Measurements from ENCODE around the gene CACTIN. TPM values are rescaled to one million over a fixed set of nuclear protein-coding genes. Genes with fewer than 3 reads are reported as not detected.

The CACTIN gene
- total RNA-seq, 2 experiments from 2014 or later: 25.8 to 25.9 TPM

GRCh38 chr19:3618144-3618810 is 8.3 kb downstream of the CACTIN start:
- Mint-ChIP-seq H3K4me3 (no peak overlapping the region), H3K27ac (no peak overlapping the region), H3K4me1 (ENCODE audit: low read depth) (peaks cover 7% of the 10 kb centered on the region), H3K27me3 (no peaks in the 10 kb centered on the region), H3K36me3 (ENCODE audit: low read depth) (peaks cover 26% of the 10 kb centered on the region), H3K9me3 (no peaks in the 10 kb centered on the region)
- TF ChIP-seq CTCF (IDR thresholded peaks at IDR 0.05): peak; percentile 82
- Histone ChIP-seq H3K27me3 (ENCODE audit: control insufficient read depth in 1 of 2, insufficient read depth in 2 of 2, low read length in 2 of 2) (no peaks in the 10 kb centered on the region), H3K4me1 (ENCODE audit: insufficient read depth, low read length) (peaks cover 15% of the 10 kb centered on the region), H3K36me3 (ENCODE audit: insufficient read depth, low read length) (peaks cover 57% of the 10 kb centered on the region), H3K27ac (ENCODE audit: low read depth in 1 of 2, low read length in 2 of 2) (no peak overlapping the region), H3K9me3 (ENCODE audit: control insufficient read depth in 1 of 2, insufficient read depth in 1 of 2, low read length in 2 of 2) (no peaks in the 10 kb centered on the region), H3K4me3 (ENCODE audit: low read length) (no peak overlapping the region)
- CTCF ChIA-PET: interaction anchor here (0.6 kb wide), 1 partner anchor 208 kb away, joined by 4 read pairs; no protein-coding TSS in a partner anchor
- DNase-seq (peak in 13 of 14 experiments; percentile 25 to 69 (median 44)), ATAC-seq (ENCODE audit: poor library complexity) (peak; percentile 50)
- intact Hi-C loops (cut with DNase I, micrococcal nuclease): loop anchor here (1.0 to 2.0 kb wide), 3 partner anchors 32 to 73 kb away; no protein-coding TSS in a partner anchor
- POLR2A ChIA-PET: no interaction called here

GRCh38 chr19:3617463-3617862 is 9.1 kb downstream of the CACTIN start:
- Histone ChIP-seq H3K4me1 (ENCODE audit: insufficient read depth, low read length) (peaks cover 15% of the 10 kb centered on the region), H3K4me3 (ENCODE audit: low read length) (no peak overlapping the region), H3K36me3 (ENCODE audit: insufficient read depth, low read length) (peaks cover 59% of the 10 kb centered on the region), H3K27me3 (ENCODE audit: control insufficient read depth in 1 of 2, insufficient read depth in 2 of 2, low read length in 2 of 2) (no peaks in the 10 kb centered on the region), H3K27ac (ENCODE audit: low read depth in 1 of 2, low read length in 2 of 2) (no peak overlapping the region), H3K9me3 (ENCODE audit: control insufficient read depth in 1 of 2, insufficient read depth in 1 of 2, low read length in 2 of 2) (no peaks in the 10 kb centered on the region)
- peaks cover 18% of the 10 kb centered on the region for H3K36me3 Mint-ChIP-seq (ENCODE audit: low read depth)
- peak in 5 of 14 experiments; percentile 10 to 62 (median 23) for DNase-seq
- CTCF ChIA-PET: no interaction called here
- intact Hi-C loops (cut with DNase I, micrococcal nuclease): no loop called here
- POLR2A ChIA-PET: no interaction called here
- H3K27ac Mint-ChIP-seq: no peak overlapping the region
- H3K4me1 Mint-ChIP-seq (ENCODE audit: low read depth): peaks cover 7% of the 10 kb centered on the region
- ATAC-seq (ENCODE audit: poor library complexity): peak; percentile 89
- H3K9me3 Mint-ChIP-seq: no peaks in the 10 kb centered on the region
- H3K27me3 Mint-ChIP-seq: no peaks in the 10 kb centered on the region
- no peak for TF ChIP-seq CTCF (IDR thresholded peaks at IDR 0.05)
- peak overlapping the region; percentile 25 for H3K4me3 Mint-ChIP-seq

- H3K27me3 Mint-ChIP-seq: no peaks in the 10 kb centered on the region
- H3K36me3 ChIP-seq (ENCODE audit: insufficient read depth, low read length): peaks cover 57% of the 10 kb centered on the region
- peaks cover 0 to 9% of the 10 kb centered on the region in 2 experiments for H3K9me3 ChIP-seq (ENCODE audit: control insufficient read depth in 1 of 2, insufficient read depth in 1 of 2, low read length in 2 of 2)
- H3K4me3 ChIP-seq (ENCODE audit: low read length): no peak overlapping the region
- H3K27ac ChIP-seq (ENCODE audit: low read depth in 1 of 2, low read length in 2 of 2): no peak overlapping the region
- peaks cover 7% of the 10 kb centered on the region for H3K4me1 Mint-ChIP-seq (ENCODE audit: low read depth)
- ATAC-seq (ENCODE audit: poor library complexity) (no peak), DNase-seq (no peak)
- peaks cover 20% of the 10 kb centered on the region for H3K36me3 Mint-ChIP-seq (ENCODE audit: low read depth)
- TF ChIP-seq CTCF (IDR thresholded peaks at IDR 0.05): no peak
- no peak overlapping the region for H3K4me3 Mint-ChIP-seq
- no peaks in the 10 kb centered on the region for H3K27me3 ChIP-seq (ENCODE audit: control insufficient read depth in 1 of 2, insufficient read depth in 2 of 2, low read length in 2 of 2)
- peaks cover 15% of the 10 kb centered on the region for H3K4me1 ChIP-seq (ENCODE audit: insufficient read depth, low read length)
- H3K27ac Mint-ChIP-seq: no peak overlapping the region
- intact Hi-C loops (cut with DNase I, micrococcal nuclease): no loop called here
- ChIA-PET POLR2A (no interaction called here), CTCF (no interaction called here)
- H3K9me3 Mint-ChIP-seq: no peaks in the 10 kb centered on the region
Observed at GRCh38 chr19:3615524-3616135, 11.0 kb downstream of the CACTIN start.
